GM18873 (cell line): ENCODE data around the gene ZNF646.

Source experiments
- ATAC-seq: cut with Tn5 transposase; IDR thresholded peaks from one replicate; pipeline ENCODE4 v1.9.1; 2021; ENCODE audit warnings: mild to moderate bottlenecking, moderate library complexity, moderate number of reproducible peaks; ENCODE audit not compliant: unreplicated experiment, low FRiP score

The ZNF646 gene

DNA sequence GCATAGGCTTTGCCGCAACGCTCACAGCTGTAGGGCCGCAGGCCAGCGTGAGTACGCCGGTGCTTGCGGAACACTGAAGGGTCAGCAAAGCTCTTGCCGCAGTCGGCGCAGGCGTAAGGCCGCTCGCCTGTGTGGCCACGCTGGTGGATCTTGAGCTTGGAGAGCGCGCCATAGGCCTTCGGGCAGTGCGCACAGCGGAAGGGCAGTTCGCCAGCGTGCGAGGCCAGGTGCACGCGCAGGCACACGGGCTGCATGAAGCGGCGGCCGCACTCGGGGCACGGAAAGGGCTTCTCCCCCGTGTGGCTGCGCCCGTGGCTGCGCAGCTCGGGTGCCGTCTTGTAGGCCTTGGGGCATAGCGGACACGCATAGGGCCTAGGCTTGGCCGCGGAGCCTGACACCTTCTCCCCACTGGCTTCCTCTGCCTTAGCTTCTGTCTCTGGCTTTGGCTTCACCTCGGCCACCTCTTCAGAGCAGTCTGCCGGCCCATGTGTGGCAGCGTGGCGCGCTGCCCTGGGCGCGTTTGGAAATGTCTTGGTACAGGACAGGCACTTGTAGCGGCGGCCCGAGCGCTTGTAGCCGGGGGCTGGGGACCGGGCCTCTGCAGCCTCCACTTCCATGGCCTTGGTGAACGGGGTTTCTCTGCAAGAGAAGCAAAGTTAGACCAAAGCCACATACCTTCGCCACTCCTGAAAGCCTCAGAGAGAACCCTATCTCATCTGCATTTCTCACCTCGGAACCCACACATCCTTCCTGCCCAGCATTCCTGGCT lies 10.2 kb upstream of the ZNF646 start:
- no peak for ATAC-seq

DNA sequence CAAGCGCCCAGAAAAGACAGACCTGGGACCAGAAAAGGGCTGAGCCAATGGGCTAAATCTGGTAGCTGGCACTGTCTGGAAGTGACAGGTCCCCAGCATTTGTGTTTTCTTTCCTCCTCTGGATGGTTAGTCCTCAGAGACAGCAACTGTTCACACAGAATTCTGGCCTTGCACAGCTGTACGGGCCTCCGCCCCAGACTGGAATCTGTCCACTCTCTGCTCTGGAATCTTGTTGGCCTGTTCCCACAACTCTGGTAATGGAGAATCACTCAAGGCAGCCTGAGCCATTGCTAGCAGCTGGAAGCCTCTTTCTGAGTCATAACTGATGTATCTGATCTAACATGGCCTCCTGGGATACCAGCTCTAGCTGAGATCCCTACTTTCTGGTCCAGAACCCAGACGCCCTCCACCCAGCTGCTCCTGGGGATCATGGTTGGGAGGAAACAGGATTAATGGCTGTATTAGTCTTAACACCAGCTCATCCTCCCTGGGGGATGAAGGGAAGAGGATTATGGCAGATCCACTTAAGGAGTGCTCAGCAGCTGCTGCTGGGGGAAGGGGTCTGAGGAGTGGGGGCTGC lies 9.2 kb upstream of the ZNF646 start:
- no peak for ATAC-seq

DNA sequence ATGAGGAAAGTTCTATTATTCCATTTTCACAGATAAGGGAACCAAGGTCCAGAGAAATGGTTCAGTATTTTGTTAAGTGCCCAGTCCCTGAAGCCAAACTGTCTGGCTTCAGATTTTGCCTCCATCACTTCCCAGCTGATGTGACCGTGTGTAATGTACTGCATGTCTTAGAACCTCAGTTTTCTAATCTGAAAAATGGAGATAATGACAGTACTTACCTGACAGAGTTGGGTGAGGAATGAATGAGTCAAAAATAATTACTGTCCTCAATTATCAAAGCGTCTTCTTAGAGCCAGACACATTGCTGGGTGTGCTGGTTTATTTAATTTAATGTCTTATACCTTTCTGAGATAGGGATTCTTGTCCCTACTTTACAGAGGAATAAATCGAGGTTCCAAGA lies 6.9 kb upstream of the ZNF646 start:
- ATAC-seq, result no peak

DNA sequence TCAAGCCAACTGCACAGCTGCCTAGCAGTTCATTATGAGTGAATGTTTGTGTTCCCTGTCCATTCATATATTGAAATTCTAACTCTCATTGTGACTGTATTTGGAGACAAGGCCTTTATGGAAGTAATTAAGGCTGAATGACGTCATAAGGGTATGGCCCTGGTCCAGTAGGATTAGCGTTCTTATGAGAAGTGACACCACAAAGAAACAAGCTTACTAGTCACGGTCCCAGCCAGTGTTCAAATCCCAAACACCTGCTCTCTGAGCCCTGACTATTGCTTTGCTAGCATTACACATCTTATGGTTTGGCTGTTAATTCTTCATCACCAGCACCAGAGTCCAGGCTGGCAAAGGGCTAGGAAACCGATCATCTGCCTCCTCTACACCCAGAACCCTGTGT lies 2.4 kb upstream of the ZNF646 start:
- ATAC-seq, result no peak

DNA sequence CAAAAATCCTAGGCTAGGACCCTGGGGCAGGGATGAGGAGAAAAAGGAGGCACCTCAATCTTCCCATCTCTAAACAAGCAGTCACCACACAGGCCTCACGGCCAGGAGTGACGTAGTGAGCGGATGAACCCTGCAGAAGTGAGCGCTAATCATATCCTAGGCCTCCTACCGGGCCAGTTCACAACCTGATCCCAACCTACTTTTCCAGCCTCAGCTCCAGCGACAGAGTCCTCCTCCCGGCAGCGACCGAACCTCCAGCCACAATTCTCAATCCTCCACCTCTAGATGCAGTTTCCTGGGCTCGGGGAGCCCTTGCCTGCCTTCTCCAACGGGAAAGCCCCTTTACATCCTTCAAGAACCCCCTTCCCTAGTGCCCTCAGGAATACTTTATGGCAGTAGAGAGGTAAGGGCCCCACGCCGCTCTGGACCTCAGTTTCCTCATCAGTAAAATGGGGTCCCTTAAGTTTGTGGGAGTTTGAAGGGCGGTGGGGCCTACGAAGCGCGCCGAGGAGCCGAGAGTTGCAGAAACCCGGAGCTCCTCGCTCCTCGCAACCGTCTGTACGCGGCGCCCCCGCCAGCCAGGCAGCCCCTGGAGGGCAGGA lies 1.6 kb upstream of the ZNF646 start:
- ATAC-seq, result no peak

DNA sequence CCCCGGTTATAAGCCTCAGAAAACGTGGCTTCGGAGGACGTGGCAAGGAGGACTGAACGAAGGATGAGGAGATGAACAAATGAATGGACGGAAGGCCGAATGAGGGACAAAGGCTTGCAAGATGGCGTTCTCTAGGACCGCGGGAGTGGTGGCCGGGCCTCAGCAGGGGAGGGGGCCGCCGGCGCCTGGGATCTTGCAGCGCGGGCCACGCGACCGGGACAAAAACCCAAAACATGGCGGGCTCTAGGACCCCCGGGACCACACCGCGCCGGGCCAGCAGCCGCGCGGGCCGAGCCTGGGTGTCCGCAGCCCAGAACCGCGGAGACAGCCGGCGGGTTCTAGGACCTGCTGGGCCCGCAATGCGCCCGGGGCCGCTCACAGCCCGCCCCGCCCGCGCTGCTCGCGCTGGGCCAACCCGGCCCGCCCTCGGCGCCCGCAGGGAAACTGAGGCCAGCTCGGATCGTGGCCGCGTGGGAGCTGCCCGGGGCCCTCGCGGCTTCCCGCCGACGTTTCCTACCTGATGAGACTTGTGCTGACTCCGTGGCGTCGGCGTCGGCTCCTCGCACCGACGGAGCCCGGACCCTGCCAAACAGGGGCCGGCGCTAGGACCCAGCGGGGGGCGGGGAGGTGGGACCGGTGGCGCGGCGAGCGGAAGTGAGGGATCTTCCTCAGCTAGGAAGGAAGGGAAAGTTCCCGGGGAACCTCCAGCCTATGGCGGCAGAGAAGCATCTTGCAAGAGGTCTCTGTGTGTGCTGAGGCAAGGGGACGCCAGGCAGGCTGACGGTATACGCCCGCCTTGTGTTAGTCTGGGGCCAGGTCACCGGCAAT lies 866 bp upstream of the ZNF646 start:
- ATAC-seq, result peak; percentile 46

DNA sequence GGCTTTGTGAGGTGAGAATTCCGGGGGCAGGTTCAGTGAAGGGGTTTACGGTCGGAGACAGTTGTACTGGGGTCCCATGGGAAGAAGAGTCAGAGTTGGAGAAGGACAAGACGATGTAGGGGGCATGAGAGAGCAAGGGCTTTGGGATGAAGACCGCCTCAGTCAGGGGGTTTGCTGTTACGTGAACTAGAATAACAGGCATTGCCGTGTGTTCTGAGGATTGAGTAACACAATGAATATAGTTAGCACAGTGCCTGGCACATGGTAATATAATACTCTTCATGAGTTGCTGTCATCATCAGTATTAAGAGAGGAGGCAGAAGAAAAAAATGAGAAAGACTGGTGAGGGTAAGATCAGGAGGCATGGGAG lies 577 bp downstream of the ZNF646 start:
- ATAC-seq, result no peak

DNA sequence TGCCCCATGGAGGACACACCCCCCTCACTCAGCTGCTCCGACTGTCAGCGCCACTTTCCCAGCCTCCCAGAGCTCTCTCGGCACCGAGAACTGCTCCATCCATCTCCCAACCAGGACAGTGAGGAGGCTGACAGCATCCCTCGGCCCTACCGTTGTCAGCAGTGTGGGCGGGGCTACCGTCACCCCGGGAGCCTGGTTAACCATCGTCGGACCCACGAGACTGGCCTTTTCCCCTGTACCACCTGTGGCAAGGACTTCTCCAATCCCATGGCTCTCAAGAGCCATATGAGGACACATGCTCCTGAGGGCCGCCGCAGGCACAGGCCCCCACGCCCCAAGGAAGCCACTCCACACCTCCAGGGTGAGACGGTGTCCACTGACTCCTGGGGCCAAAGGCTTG lies 2.1 kb downstream of the ZNF646 start:
- ATAC-seq, result no peak

DNA sequence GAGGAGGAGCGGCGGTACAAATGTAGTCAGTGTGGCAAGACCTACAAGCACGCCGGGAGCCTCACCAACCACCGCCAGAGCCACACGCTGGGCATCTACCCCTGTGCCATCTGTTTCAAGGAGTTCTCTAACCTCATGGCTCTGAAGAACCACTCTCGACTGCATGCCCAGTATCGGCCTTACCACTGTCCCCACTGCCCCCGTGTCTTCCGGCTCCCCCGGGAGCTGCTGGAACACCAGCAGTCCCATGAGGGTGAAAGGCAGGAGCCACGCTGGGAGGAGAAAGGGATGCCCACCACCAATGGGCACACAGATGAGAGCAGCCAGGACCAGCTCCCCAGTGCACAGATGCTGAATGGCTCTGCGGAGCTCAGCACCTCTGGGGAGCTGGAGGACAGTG lies 2.8 kb downstream of the ZNF646 start:
- ATAC-seq, result no peak

DNA sequence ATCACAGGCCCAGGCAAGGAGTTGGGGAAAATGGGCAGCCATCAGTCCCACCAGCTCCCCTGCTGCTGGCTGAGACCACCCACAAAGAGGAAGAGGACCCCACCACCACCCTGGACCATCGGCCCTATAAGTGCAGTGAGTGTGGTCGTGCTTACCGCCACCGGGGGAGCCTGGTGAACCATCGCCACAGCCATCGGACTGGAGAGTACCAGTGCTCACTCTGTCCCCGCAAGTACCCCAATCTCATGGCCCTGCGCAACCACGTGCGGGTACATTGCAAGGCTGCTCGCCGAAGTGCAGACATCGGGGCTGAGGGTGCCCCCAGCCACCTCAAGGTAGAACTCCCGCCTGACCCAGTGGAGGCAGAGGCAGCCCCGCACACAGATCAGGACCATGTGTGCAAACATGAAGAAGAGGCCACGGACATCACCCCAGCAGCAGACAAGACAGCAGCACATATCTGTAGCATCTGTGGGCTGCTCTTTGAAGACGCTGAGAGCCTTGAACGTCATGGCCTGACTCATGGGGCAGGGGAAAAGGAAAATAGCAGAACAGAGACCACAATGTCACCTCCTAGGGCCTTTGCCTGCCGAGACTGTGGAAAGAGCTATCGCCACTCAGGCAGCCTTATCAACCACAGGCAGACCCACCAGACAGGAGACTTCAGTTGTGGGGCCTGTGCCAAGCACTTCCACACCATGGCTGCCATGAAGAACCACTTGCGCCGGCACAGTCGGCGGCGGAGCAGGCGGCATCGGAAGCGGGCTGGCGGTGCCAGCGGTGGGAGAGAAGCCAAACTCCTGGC lies 3.6 kb downstream of the ZNF646 start:
- no peak for ATAC-seq

DNA sequence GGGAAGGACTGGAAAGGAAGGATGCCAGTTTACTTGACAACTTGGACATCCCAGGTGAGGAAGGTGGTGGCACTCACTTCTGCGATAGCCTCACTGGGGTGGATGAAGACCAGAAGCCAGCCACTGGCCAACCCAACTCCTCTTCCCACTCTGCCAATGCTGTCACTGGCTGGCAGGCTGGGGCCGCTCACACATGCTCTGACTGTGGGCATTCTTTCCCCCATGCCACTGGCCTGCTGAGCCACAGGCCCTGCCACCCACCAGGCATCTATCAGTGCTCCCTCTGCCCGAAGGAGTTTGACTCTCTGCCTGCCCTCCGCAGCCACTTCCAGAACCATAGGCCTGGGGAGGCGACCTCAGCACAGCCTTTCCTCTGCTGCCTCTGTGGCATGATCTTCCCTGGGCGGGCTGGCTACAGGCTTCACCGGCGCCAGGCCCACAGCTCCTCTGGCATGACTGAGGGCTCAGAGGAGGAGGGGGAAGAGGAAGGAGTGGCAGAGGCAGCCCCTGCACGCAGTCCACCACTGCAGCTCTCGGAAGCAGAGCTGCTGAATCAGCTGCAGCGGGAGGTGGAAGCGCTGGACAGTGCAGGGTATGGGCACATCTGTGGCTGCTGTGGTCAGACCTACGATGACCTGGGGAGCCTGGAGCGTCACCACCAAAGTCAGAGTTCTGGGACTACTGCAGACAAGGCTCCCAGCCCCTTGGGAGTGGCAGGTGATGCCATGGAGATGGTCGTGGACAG lies 4.5 kb downstream of the ZNF646 start:
- ATAC-seq, result no peak

DNA sequence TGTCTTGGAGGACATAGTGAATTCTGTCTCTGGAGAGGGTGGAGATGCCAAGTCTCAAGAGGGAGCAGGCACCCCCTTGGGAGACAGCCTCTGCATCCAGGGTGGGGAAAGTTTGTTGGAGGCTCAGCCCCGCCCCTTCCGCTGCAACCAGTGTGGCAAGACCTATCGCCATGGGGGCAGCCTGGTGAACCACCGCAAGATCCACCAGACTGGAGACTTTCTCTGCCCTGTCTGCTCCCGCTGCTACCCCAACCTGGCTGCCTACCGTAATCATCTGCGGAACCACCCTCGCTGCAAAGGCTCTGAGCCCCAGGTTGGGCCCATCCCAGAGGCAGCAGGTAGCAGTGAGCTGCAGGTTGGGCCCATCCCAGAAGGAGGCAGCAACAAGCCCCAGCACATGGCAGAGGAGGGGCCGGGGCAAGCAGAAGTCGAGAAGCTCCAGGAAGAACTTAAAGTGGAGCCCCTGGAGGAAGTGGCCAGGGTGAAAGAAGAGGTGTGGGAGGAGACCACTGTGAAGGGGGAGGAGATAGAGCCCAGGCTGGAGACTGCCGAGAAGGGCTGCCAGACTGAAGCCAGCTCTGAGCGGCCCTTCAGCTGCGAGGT lies 5.2 kb downstream of the ZNF646 start:
- ATAC-seq, result no peak

DNA sequence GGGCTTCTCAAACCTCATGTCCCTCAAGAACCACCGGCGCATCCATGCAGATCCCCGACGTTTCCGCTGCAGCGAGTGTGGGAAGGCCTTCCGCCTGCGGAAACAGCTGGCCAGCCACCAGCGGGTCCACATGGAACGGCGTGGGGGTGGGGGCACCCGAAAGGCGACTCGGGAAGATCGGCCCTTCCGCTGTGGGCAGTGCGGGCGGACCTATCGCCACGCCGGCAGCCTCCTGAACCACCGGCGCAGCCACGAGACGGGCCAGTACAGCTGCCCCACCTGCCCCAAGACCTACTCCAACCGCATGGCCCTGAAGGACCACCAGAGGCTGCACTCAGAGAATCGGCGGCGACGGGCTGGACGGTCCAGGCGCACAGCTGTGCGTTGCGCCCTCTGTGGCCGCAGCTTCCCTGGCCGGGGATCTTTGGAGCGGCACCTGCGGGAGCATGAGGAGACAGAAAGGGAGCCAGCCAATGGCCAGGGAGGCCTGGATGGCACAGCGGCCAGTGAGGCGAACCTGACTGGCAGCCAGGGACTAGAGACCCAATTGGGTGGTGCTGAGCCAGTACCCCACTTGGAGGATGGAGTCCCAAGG lies 5.9 kb downstream of the ZNF646 start:
- no peak for ATAC-seq

DNA sequence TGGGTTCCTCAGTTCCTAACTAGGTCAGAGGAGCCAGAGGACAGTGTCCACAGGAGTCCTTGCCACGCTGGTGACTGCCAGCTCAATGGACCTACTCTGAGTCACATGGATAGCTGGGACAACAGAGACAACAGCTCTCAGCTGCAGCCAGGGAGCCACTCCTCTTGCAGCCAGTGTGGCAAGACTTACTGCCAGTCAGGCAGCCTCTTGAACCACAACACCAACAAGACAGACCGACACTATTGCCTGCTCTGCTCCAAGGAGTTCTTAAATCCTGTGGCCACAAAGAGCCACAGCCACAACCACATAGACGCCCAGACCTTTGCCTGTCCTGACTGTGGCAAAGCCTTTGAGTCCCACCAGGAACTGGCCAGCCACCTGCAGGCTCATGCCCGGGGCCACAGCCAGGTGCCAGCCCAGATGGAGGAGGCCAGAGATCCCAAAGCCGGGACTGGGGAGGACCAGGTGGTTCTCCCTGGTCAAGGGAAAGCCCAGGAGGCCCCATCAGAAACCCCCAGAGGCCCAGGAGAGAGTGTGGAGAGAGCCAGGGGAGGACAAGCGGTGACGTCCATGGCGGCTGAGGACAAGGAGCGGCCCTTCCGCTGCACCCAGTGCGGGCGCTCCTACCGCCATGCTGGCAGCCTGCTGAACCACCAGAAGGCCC lies 6.7 kb downstream of the ZNF646 start:
- ATAC-seq, result no peak

DNA sequence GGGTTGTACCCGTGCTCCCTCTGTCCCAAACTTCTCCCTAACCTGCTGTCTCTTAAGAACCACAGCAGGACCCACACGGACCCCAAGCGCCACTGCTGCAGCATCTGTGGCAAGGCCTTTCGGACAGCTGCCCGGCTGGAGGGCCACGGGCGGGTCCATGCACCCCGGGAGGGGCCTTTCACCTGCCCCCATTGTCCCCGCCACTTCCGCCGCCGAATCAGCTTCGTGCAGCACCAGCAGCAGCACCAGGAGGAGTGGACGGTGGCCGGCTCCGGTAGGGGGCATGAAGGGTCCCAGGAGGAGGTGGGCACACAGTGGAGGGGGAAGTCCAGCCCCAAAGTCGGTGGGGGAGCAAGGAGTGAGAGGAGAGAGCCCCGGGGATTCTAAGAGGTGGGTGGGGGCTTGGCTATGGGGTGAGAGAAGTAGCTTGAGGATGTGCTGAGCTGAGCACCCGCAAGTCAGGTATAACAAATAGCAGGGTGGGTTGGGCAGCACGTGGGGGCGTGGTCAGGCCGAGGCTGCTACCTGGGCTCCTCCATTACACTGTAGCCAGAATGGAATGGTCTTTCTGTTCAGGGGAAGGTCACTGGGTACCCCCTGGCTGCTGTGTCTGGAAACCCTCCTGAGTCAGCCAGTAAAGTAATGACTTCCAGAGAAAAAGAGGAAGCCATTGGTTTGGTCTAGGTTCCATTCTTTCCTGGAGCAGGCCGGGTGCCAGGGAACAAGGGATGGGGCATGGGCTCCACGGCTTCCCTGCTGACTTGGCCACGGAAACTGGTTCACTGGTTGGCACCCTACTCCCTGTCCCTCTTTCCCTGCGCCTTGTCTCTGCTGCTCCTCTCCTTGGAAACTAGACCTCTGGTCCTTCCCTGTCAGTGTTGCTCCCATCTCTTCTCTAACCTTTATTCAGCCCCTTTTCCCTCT lies 7.5 kb downstream of the ZNF646 start:
- ATAC-seq, result no peak

DNA sequence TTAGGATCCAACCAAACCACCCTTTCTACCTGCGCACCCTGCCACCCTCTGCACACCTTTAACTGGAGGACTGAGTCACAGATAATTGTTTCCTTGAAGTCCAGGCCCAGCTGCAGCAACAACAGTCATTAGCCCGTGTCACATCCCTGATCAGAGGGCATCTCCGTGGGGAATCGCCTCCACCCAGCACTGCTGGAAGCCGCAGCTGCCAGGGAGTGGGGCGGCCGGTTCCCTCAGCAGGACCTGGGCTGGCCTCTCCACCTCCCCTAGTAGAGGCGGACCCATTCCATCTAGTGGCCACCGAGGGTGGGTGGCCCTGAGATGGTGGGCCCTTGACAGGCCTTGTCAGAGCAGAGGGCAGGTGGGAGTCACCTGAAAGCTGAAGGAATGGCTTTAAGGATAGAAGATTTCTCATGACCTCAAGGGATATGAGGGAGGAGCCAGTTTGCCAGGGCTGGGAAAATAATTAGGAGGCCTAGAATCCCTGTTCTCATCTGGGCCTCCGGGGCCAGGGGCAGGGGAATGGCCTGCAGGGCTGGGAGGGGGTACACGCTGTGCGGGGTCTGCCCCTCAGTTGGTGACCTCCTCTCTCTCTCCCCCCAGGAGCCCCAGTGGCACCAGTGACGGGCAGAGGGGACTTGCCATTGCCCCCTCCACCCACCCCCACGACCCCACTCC lies 8.3 kb downstream of the ZNF646 start:
- no peak for ATAC-seq

DNA sequence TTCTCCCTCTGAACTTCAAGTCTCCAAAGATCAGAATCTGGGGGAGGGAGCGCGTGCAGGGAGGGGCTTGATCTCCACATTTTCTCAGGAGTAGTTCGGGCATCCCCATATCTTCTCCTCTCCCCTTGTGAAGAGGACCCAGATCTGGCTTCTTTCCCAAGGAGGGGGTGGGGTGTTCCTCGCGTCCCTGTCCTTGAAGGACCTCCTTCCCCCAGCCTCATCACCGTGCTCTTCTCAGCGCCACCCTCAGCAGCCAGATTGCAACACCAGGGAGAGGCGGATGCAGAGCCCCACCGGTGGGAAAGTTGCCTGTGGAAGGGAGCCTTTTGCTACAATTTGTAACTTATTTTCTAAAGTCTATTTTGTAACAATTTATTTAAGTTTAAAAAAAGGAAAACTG lies 8.9 kb downstream of the ZNF646 start:
- no peak for ATAC-seq
